ENCODE results near the gene GPR39.

GPR39 gene

GRCh38 chr2:132446444-132446843 is 29.8 kb downstream of the GPR39 start:
- no peak for DNase-seq

- DNase-seq: no peak
These were observed 31.7 kb downstream of the GPR39 start for GRCh38 chr2:132448331-132448730.

GRCh38 chr2:132448771-132449170 is 32.2 kb downstream of the GPR39 start:
- DNase-seq: peak; percentile 11 to 16

- DNase-seq: no peak
These were observed 33.3 kb downstream of the GPR39 start for GRCh38 chr2:132449868-132450267.

GRCh38 chr2:132460781-132461180 is 44.2 kb downstream of the GPR39 start:
- no peak for DNase-seq

- no peak for DNase-seq
These were observed 45.6 kb downstream of the GPR39 start for GRCh38 chr2:132462236-132462635.

- DNase-seq: no peak
These were observed 47.1 kb downstream of the GPR39 start for GRCh38 chr2:132463719-132464118.

GRCh38 chr2:132465917-132466316 is 49.3 kb downstream of the GPR39 start:
- DNase-seq: no peak

- no peak for DNase-seq
These were observed 49.9 kb downstream of the GPR39 start for GRCh38 chr2:132466428-132467028.

GRCh38 chr2:132468821-132469675 is 52.4 kb downstream of the GPR39 start:
- DNase-seq: no peak

GRCh38 chr2:132470746-132471145 is 54.1 kb downstream of the GPR39 start:
- DNase-seq: no peak

GRCh38 chr2:132473174-132473883 is 56.7 kb downstream of the GPR39 start:
- DNase-seq: no peak

- no peak for DNase-seq
These were observed 59.0 kb downstream of the GPR39 start for GRCh38 chr2:132475615-132476014.

GRCh38 chr2:132477436-132477835 is 60.8 kb downstream of the GPR39 start:
- no peak for DNase-seq

GRCh38 chr2:132477962-132478361 is 61.4 kb downstream of the GPR39 start:
- no peak for DNase-seq

- no peak for DNase-seq
These were observed 62.0 kb downstream of the GPR39 start for GRCh38 chr2:132478461-132479105.

- DNase-seq: no peak
These were observed 62.5 kb downstream of the GPR39 start for GRCh38 chr2:132479155-132479554.

- DNase-seq: no peak
These were observed 66.2 kb downstream of the GPR39 start for GRCh38 chr2:132482821-132483220.

- no peak for DNase-seq
These were observed 67.5 kb downstream of the GPR39 start for GRCh38 chr2:132484144-132484543.

- DNase-seq: no peak
These were observed 71.9 kb downstream of the GPR39 start for GRCh38 chr2:132488491-132488890.

- DNase-seq: no peak
These were observed 72.5 kb downstream of the GPR39 start for GRCh38 chr2:132489150-132489549.

GRCh38 chr2:132495881-132496280 is 79.3 kb downstream of the GPR39 start:
- no peak for DNase-seq

GRCh38 chr2:132496555-132496954 is 80.0 kb downstream of the GPR39 start:
- no peak for DNase-seq
